HepG2 (cell line): ENCODE data around the gene CDX1. TPM values are rescaled to one million over a fixed set of nuclear protein-coding genes. Genes with fewer than 3 reads are reported as not detected.

Experiments
- ASH2L ChIP-seq: fragments of 300-600, 200-600 bp; sonication (generic); IDR thresholded peaks from 2 replicates; pipeline ENCODE4 v1.7.0; 2017; ENCODE audit warnings: low read depth, mild to moderate bottlenecking, moderate library complexity, mixed read lengths, low read length; ENCODE audit not compliant: insufficient read length
- CC2D1A ChIP-seq: sonication (generic); formaldehyde crosslinking; IDR thresholded peaks from 2 replicates; pipeline ENCODE4 v1.8.1; 2023; ENCODE audit warnings: mild to moderate bottlenecking, missing genetic modification reagents
- ELF4 ChIP-seq: sonication (generic); formaldehyde crosslinking; IDR thresholded peaks from 2 replicates; pipeline ENCODE4 v1.5.0; 2020; ENCODE audit warnings: missing genetic modification reagents, mild to moderate bottlenecking, moderate library complexity, borderline replicate concordance
- GATAD1 ChIP-seq: IDR thresholded peaks from 2 replicates; pipeline ENCODE4 v1.6.1; 2016; ENCODE audit warnings: missing genetic modification reagents, missing compliant biosample characterization
- GLMP ChIP-seq: sonication (generic); formaldehyde crosslinking; IDR thresholded peaks from 2 replicates; pipeline ENCODE4 v1.9.0; 2021; ENCODE audit warnings: missing genetic modification reagents, mild to moderate bottlenecking, borderline replicate concordance
- JDP2 ChIP-seq: sonication (generic); formaldehyde crosslinking; IDR thresholded peaks from 2 replicates; pipeline ENCODE4 v1.8.1; 2022; ENCODE audit warnings: missing genetic modification reagents, borderline replicate concordance
- MEF2D ChIP-seq: sonication (generic); formaldehyde crosslinking; IDR thresholded peaks from 2 replicates; pipeline ENCODE4 v1.5.1; 2020; ENCODE audit warnings: mild to moderate bottlenecking, missing genetic modification reagents
- NR3C1 ChIP-seq: sonication (generic); formaldehyde crosslinking; IDR thresholded peaks from 2 replicates; pipeline ENCODE4 v1.4.0; 2020; ENCODE audit warnings: missing genetic modification reagents
- POLR2AphosphoS2 ChIP-seq: IDR thresholded peaks from 2 replicates; pipeline ENCODE4 v1.6.1; 2011; ENCODE audit warnings: low read depth, low read length, improper control_type of control experiment
- POLR2AphosphoS5 ChIP-seq: IDR thresholded peaks from 2 replicates; pipeline ENCODE4 v1.6.1; 2012; ENCODE audit warnings: low read depth, low read length
- RARA ChIP-seq: IDR thresholded peaks from 2 replicates; pipeline ENCODE4 v1.6.1; 2016; ENCODE audit warnings: missing genetic modification reagents, missing compliant biosample characterization
- RFXAP ChIP-seq: sonication (generic); formaldehyde crosslinking; IDR thresholded peaks from 2 replicates; pipeline ENCODE4 v1.4.0; 2020; ENCODE audit warnings: missing genetic modification reagents, borderline replicate concordance
- SIN3A ChIP-seq: IDR thresholded peaks from 2 replicates; pipeline ENCODE4 v1.6.1; 2011; ENCODE audit warnings: low read depth, mild to moderate bottlenecking, control low read depth, low read length, borderline replicate concordance
- SMAD3 ChIP-seq: sonication (generic); formaldehyde crosslinking; IDR thresholded peaks from 2 replicates; pipeline ENCODE4 v1.4.0; 2020; ENCODE audit warnings: missing genetic modification reagents
- STAG1 ChIP-seq: sonication (generic); formaldehyde crosslinking; IDR thresholded peaks from 2 replicates; pipeline ENCODE4 v1.4.0; 2020; ENCODE audit warnings: missing genetic modification reagents
- TCF7L2 ChIP-seq: IDR thresholded peaks from 2 replicates; pipeline ENCODE4 v1.6.1; 2011; ENCODE audit warnings: mild to moderate bottlenecking, low read depth, low read length, moderate library complexity
- THAP11 ChIP-seq: IDR thresholded peaks from 2 replicates; pipeline ENCODE4 v1.6.1; 2016; ENCODE audit warnings: missing biosample characterization, missing genetic modification reagents
- TRIM22 ChIP-seq: fragments of 450-650 bp; IDR thresholded peaks from 2 replicates; pipeline ENCODE4 v1.6.1; 2017
- U2AF1 ChIP-seq: fragments of 200-400 bp; formaldehyde crosslinking; optimal IDR thresholded peaks from 2 replicates; pipeline ENCODE3; 2017; ENCODE audit warnings: mild to moderate bottlenecking, low read depth, low read length
- ZBTB21 ChIP-seq: sonication (generic); formaldehyde crosslinking; IDR thresholded peaks from 2 replicates; pipeline ENCODE4 v1.4.0; 2020; ENCODE audit warnings: missing genetic modification reagents
- ZBTB46 ChIP-seq: sonication (generic); formaldehyde crosslinking; IDR thresholded peaks from 2 replicates; pipeline ENCODE4 v1.4.0; 2020; ENCODE audit warnings: mild to moderate bottlenecking, missing genetic modification reagents, borderline replicate concordance
- ZFP36L2 ChIP-seq: sonication (generic); formaldehyde crosslinking; IDR thresholded peaks from 2 replicates; pipeline ENCODE4 v1.4.0; 2020; ENCODE audit warnings: missing genetic modification reagents
- ZHX1 ChIP-seq: sonication (generic); formaldehyde crosslinking; IDR thresholded peaks from 2 replicates; pipeline ENCODE4 v1.8.1; 2022; ENCODE audit warnings: low read depth, mild to moderate bottlenecking, missing genetic modification reagents
- ZNF20 ChIP-seq: sonication (generic); formaldehyde crosslinking; IDR thresholded peaks from 2 replicates; pipeline ENCODE4 v1.4.0; 2020; ENCODE audit warnings: mild to moderate bottlenecking, moderate library complexity, missing genetic modification reagents
- ZNF253 ChIP-seq: sonication (generic); formaldehyde crosslinking; IDR thresholded peaks from 2 replicates; pipeline ENCODE4 v1.8.0; 2022; ENCODE audit warnings: mild to moderate bottlenecking, missing genetic modification reagents, borderline replicate concordance
- ZNF446 ChIP-seq: sonication (generic); formaldehyde crosslinking; IDR thresholded peaks from 2 replicates; pipeline ENCODE4 v1.5.0; 2020; ENCODE audit warnings: mild to moderate bottlenecking, missing genetic modification reagents
- polyA plus RNA-seq, 8 experiments: library from polyadenylated mRNA; depleted of rRNA in 3 of 8; stranded (reverse) in 7 of 8; unstranded in 1 of 8; fragments of >200 nt; fragmentation: Illumina TruSeq in 4 of 8; extraction: Trizol in 4 of 8; gene quantifications; 2 replicates each; pipeline versions ENCODE4 v1.2.1 to v1.2.3, GENCODE V29; 2011 to 2016; ENCODE audit warnings: low read depth in 4 of 8, missing spikeins in 1 of 8, mixed read lengths in 1 of 8; ENCODE audit not compliant: insufficient read depth in 1 of 8
- total RNA-seq, 5 experiments: library from RNA; depleted of rRNA; stranded (reverse); fragments of >200 nt; fragmentation: Illumina TruSeq; extraction: Trizol; gene quantifications; 2 replicates each; pipeline ENCODE4 v1.2.3, GENCODE V29; 2016; ENCODE audit warnings: low read depth in 1 of 5

CDX1 gene
- total and polyA plus RNA-seq, 2 of the 13 experiments (the other 11 are each of a cell fraction or from before 2014, with no cell fraction given), result not detected

GRCh38 chr5:150142959-150143349, 23.6 kb upstream of the CDX1 start (continued):
- TF ChIP-seq TRIM22 (no peak), CC2D1A (CRISPR knock-in tag) (no peak), ZBTB21 (CRISPR knock-in tag) (no peak; the same call in 1 of the 2 replicates), U2AF1 (no peak), ZNF446 (0 out of 2 replicates have a peak, but pooled peaks have one; percentile 29), POLR2AphosphoS2 (no peak), JDP2 (CRISPR knock-in tag) (no peak), SIN3A (no peak), ELF4 (CRISPR knock-in tag) (no peak), ZNF20 (CRISPR knock-in tag) (no peak), MEF2D (CRISPR knock-in tag) (no peak), ZNF253 (CRISPR knock-in tag) (no peak), GATAD1 (CRISPR knock-in tag) (0 out of 2 replicates have a peak, but pooled peaks have one; percentile 9), RARA (peak; percentile 62; the same call in 1 of the 2 replicates), GLMP (CRISPR knock-in tag) (no peak), ZHX1 (CRISPR knock-in tag) (no peak; the same call in 1 of the 2 replicates), NR3C1 (CRISPR knock-in tag) (no peak), ZFP36L2 (no peak), STAG1 (CRISPR knock-in tag) (no peak), ZBTB46 (CRISPR knock-in tag) (no peak), RFXAP (CRISPR knock-in tag) (no peak), THAP11 (CRISPR knock-in tag) (peak; percentile 53; the same call in 1 of the 2 replicates), POLR2AphosphoS5 (0 out of 2 replicates have a peak, but pooled peaks have one; percentile 21), SMAD3 (CRISPR knock-in tag) (0 out of 2 replicates have a peak, but pooled peaks have one; percentile 57), ASH2L (peak; percentile 34), TCF7L2 (no peak)
